ENCODE data around the gene ATP6V0E2.

Gene ATP6V0E2

DNA sequence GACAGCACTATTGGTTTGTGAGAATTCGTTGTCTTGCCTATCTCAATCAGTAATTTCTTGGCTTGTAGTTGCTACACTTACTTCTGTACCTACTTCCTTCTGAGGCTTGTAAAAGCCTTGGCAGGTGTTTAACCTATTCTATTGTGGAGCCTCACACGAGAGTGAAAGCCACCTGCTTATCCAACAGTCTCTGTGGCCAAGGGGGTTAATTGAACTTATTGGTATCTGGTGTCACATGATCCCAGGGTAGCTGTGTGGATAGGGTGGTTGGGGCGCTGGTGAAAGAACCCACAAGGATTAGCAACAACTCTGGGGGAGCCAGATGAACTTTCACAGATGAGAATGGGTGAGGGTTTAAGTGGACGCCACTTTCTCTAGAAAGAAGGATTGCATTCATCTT, 13.9 kb upstream of the ATP6V0E2 start:
- H3K27ac ChIP-seq = no peak overlapping the region
- H3K4me3 ChIP-seq = no peak overlapping the region

GRCh38 chr7:149860821-149861727, 12.7 kb upstream of the ATP6V0E2 start:
- H3K4me3 ChIP-seq = no peak overlapping the region
- H3K27ac ChIP-seq = no peak overlapping the region

DNA sequence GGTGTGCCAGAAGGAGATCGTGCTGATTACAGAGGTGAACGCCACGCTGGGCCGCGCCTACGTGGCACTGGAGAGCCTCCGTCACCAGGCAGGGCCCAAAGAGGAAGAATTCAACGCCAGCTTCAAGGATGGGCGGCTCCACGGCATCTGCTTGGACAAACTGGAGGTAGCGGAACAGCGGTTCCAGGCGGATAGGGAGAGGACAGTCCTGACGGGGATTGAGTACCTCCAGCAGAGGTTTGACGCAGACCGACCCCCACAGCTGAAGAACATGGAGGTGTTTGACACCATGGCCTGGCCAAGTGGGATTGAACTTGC, 12.1 kb upstream of the ATP6V0E2 start:
- Histone ChIP-seq H3K4me3 (no peak overlapping the region), H3K27ac (no peak overlapping the region)

DNA sequence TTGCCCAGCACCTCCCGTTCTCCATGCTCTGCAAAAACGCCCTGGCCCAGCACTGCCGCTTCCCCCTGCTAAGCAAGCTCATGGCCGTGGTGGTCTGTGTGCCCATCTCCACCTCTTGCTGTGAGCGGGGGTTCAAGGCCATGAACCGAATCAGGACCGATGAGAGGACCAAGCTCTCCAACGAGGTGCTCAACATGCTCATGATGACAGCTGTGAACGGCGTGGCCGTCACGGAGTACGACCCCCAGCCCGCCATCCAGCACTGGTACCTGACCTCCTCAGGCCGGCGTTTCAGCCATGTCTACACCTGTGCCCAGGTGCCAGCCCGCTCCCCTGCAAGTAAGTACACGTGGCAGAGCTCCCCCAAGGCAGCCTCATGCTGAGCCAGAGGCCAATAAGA, 11.6 kb upstream of the ATP6V0E2 start:
- no peak overlapping the region for H3K27ac ChIP-seq
- H3K4me3 ChIP-seq = no peak overlapping the region

DNA sequence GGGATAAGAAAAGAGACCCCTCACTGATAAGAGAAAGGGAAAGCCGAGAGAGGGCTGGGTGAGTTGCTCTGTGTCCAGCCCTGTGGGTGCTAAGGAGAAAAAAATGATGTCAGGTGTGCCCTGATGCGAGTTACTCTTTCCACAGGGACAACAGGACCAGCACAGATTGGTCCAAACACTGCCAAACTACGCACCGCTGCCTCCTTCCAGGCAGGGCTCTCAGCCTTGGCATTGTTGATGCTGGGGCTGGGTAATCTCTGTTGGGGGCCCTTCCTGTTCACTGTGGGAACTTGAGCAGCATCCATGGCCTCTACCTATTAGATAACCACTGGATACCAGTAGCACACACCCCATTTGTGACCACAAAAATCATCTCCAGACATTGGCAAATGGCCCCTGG, 10.3 kb upstream of the ATP6V0E2 start:
- Histone ChIP-seq H3K27ac (peak overlapping the region in 2 of 21 experiments; percentile 25 to 94), H3K4me3 (no peak overlapping the region)

DNA sequence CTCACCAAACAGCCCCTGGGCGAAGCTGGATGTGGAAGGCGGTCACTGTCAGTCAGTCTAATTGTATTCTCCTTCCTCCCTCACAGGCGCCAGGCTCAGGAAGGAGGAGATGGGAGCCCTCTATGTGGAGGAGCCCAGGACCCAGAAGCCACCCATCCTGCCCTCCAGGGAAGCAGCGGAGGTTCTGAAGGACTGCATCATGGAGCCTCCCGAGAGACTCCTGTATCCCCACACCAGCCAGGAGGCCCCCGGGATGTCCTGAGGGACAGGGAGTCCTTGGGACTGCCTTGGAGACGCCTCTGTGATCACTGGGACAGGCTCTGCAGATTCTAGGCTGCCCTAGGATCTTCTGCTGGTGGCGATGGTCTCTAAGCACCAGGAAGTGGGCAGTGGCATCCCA, 9.7 kb upstream of the ATP6V0E2 start:
- H3K4me3 ChIP-seq = no peak overlapping the region
- peak overlapping the region in 5 of 21 experiments; percentile 77 to 94 (median 88) for H3K27ac ChIP-seq

GRCh38 chr7:149864751-149865150, 9.0 kb upstream of the ATP6V0E2 start:
- Histone ChIP-seq H3K4me3 (no peak overlapping the region), H3K27ac (peak overlapping the region in 12 of 21 experiments; percentile 9 to 94 (median 71))

- H3K27ac ChIP-seq = peak overlapping the region in 13 of 21 experiments; percentile 9 to 94 (median 66)
- H3K4me3 ChIP-seq = no peak overlapping the region
Observed at GRCh38 chr7:149865437-149865836, 8.3 kb upstream of the ATP6V0E2 start.

GRCh38 chr7:149866139-149866778, 7.5 kb upstream of the ATP6V0E2 start:
- Histone ChIP-seq H3K4me3 (no peak overlapping the region), H3K27ac (peak overlapping the region in 9 of 21 experiments; percentile 0 to 94 (median 78))

DNA sequence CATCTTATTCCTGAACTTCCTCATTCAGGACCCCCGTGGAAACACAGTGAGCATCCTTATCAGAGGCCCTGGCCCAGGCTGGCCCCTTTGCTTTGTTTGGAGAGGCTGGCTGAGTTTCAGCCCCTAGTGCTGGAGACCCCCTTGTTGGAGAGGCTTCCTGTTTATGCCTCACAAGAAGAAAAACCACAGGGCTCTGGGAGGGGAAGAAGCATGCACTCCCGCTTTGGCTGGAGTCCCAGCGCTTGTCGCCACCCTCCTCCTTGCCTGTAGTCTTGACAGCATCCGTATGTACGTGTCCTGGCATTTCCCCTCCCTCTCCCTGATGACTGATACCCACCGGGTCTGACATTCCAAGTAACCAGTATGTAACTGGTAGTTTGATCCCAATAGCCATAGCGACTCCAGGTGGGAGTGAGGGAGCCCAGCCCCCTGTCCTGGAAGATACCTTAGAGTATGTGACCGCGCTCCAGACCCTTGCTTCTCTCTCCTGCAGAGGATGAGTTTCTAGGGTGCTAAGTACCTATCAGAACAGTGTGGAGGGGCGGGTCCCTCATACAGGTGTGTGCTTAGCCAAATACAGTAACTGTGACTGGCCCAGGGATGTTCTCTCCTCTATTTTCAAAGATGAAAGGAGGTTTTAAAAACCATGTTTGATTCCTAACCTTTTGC, 6.9 kb upstream of the ATP6V0E2 start:
- H3K27ac ChIP-seq = peak overlapping the region in 4 of 21 experiments; percentile 77 to 94 (median 83)
- no peak overlapping the region for H3K4me3 ChIP-seq

DNA sequence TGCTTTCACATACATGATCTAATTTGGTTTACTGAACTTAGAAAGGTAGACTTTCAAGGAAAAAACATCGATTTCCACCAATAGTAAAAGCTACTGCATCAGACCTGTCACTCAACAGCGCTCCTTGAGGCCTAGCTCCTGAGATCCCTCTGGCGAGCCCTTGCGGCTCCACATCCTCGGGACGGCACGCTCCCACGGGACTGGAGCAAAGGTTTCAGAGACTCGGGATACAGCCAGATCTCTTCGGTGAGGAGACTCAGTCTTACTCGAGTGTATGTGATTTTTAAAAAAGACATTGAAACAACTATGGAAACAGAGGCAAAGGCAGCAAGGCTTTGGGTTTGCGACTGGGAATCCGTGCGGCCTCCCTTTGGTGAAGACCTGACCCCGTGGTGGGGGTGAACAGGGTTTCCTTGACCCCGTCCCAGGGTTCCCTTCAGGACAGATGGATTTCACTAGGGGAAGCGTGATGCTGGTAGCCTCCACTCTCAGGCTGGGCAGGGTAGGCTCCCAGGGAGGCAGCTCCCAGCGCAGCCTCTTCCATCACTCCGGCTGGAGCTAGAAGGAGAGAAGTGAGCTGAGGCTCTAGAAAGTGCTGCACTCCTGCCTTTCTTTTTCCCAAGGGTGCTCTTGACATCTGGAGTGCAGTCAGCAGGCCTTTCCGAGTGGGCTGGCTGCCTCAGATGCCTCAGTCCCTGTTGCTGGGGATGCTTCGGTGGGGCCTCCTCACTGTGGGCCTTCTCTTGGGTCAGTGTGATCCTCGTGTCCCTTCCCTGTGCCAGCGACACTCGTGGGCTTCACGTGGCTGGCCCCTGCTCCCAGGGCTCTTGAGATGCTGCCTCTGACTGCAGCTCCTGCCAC, 5.8 kb upstream of the ATP6V0E2 start:
- H3K4me3 ChIP-seq = no peak overlapping the region
- peak overlapping the region in 11 of 21 experiments; percentile 28 to 94 (median 67) for H3K27ac ChIP-seq

- peak overlapping the region in 12 of 21 experiments; percentile 1 to 94 (median 63) for H3K27ac ChIP-seq
Observed at GRCh38 chr7:149868623-149869290, 5.0 kb upstream of the ATP6V0E2 start.

DNA sequence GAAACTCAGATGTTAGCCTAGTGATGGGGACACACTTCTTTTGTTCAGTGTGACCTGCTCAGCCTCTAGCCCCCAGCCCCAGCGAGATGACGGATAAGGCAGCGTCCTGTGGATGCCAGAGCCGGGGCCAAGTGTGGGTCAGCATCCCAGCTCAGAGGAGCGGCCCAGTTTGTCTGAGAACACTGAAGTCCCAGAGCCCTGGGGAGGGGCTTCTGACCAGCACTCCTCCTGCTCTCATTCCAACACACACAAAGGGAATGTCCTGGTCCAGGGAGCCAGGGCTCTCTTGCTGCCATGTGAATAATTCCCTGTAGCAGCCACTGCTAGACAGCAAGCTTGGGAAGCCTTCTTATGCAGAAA, 4.5 kb upstream of the ATP6V0E2 start:
- H3K4me3 ChIP-seq = no peak overlapping the region
- peak overlapping the region in 11 of 21 experiments; percentile 6 to 94 (median 67) for H3K27ac ChIP-seq

More at GRCh38 chr7:149868623-149869290, 5.0 kb upstream of the ATP6V0E2 start:
- no peak overlapping the region for H3K4me3 ChIP-seq

DNA sequence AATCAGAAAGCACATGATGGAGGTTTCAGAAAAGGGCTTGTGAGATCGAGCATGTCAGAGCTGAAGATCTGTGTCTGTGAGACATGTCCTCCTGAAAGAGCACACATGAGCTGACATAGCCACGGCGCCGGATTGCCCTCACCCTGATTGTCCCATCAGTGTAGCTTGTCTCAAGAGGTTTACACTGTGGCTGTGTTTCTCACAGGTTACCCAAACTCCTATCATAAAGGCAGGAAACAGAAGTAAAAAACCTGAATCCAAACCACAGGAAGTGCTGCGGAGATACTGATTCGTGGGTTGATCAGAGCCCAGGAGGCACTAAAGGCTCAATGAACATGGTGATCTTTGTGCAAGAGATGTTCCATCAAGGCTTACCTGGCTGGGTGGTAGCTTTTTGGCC, 3.9 kb upstream of the ATP6V0E2 start:
- no peak overlapping the region for H3K4me3 ChIP-seq
- H3K27ac ChIP-seq = peak overlapping the region in 9 of 21 experiments; percentile 46 to 94 (median 67)

DNA sequence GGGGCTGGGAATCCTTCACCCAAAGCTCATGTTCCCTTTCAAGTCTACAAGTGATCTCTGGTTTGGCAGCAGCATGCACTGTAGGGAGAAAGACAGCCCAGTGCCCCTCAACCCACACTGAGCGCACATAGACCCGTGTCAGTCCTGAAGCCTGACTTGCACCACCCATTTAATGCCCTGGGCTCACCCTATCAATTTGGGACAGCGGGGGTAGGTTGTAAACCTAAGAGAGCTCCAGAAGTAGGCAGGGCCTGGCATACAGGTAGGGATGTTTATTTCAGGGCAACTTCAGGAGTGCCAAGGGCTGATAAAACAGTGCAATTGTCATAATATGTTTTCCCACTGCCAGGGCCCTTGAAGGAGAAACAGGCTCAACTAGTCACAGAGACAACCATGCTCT, 3.5 kb upstream of the ATP6V0E2 start:
- peak overlapping the region in 7 of 21 experiments; percentile 17 to 94 (median 53) for H3K27ac ChIP-seq
- no peak overlapping the region for H3K4me3 ChIP-seq

- Histone ChIP-seq H3K4me3 (no peak overlapping the region), H3K27ac (peak overlapping the region in 7 of 21 experiments; percentile 17 to 94 (median 53))
Observed at GRCh38 chr7:149870701-149871483, 2.9 kb upstream of the ATP6V0E2 start.

GRCh38 chr7:149871576-149871975, 2.2 kb upstream of the ATP6V0E2 start:
- Histone ChIP-seq H3K4me3 (no peak overlapping the region), H3K27ac (peak overlapping the region in 7 of 21 experiments; percentile 6 to 94 (median 47))
